ENCODE results near the gene CAMKK1. TPM values are rescaled to one million over a fixed set of nuclear protein-coding genes. Genes with fewer than 3 reads are reported as not detected.

The CAMKK1 gene
- total and polyA plus RNA-seq, 5 donors from 2014 or later: 0.09 to 3.2 (median 0.88) TPM

DNA sequence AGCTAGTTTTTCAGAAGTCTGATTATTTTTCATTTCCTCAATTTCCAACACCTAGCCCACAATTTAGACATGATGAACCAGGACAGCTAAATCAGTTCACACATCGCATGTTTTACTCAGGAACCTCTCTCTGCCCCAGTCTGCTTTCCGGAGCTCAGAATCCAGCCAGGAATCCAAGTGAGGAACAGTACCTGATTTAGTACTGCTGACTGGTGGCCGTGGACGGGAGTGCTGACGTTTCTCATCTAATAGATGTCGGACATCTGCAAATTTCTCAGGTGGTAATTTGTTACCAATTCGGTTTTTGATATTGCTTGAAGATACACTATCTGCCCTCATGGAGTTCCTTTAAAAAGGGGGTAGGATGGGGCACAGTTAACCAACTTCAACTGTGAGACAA, 76.9 kb downstream of the CAMKK1 start:
- Mint-ChIP-seq H3K27ac (no peak overlapping the region), H3K4me1 (peaks cover 0 to 5% (median 0%) of the 10 kb centered on the region in 4 donors), H3K9me3 (no peaks in the 10 kb centered on the region), H3K27me3 (no peaks in the 10 kb centered on the region), H3K36me3 (peaks cover 46% of the 10 kb centered on the region), H3K4me3 (no peak overlapping the region)
- Histone ChIP-seq H3K36me3 (ENCODE audit: control insufficient read depth, insufficient read depth, low read length) (peaks cover 87% of the 10 kb centered on the region), H3K27me3 (ENCODE audit: control insufficient read depth, insufficient read depth, low read length) (no peaks in the 10 kb centered on the region), H3K27ac (ENCODE audit: insufficient read depth, low read length, poor library complexity, severe bottlenecking) (no peak overlapping the region), H3K9me3 (ENCODE audit: control insufficient read depth in 2 of 2, low read length in 2 of 2) (no peaks in the 10 kb centered on the region), H3K4me3 (ENCODE audit: low read depth, low read length) (no peak overlapping the region), H3K4me1 (ENCODE audit: control insufficient read depth, insufficient read depth, low read length, poor library complexity, severe bottlenecking) (no peaks in the 10 kb centered on the region)
- ATAC-seq (ENCODE audit: low read depth in 2 of 2): no peak
- no peak for DNase-seq

DNA sequence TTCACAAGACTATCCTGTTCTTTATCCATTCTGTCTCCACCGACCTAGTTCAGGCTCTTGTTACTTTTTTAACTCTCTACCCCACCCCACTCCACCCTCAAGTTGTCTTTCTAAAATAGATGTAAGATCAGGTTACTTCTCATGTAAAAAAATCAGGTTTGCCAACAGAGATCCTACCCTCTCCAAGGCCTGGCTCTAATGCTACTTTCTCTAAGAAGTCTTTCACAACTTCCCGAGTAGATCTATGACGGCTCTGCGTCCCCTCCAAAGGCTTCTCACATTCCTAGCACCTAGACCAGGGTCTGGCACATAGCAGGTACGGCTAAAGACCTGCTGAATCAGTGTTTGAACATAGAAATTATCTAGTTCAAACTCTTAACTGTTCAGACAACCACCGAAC, 77.7 kb downstream of the CAMKK1 start:
- Mint-ChIP-seq H3K4me1 (peaks cover 0 to 5% (median 0%) of the 10 kb centered on the region in 4 donors), H3K9me3 (no peaks in the 10 kb centered on the region), H3K36me3 (peaks cover 42% of the 10 kb centered on the region), H3K4me3 (no peak overlapping the region), H3K27me3 (no peaks in the 10 kb centered on the region), H3K27ac (peak overlapping the region in 2 of 3 donors; percentile 7 to 62)
- Histone ChIP-seq H3K9me3 (ENCODE audit: control insufficient read depth in 2 of 2, low read length in 2 of 2) (no peaks in the 10 kb centered on the region), H3K4me3 (ENCODE audit: low read depth, low read length) (no peak overlapping the region), H3K4me1 (ENCODE audit: control insufficient read depth, insufficient read depth, low read length, poor library complexity, severe bottlenecking) (no peaks in the 10 kb centered on the region), H3K27ac (ENCODE audit: insufficient read depth, low read length, poor library complexity, severe bottlenecking) (no peak overlapping the region), H3K36me3 (ENCODE audit: control insufficient read depth, insufficient read depth, low read length) (peaks cover 86% of the 10 kb centered on the region), H3K27me3 (ENCODE audit: control insufficient read depth, insufficient read depth, low read length) (no peaks in the 10 kb centered on the region)
- DNase-seq (no peak), ATAC-seq (ENCODE audit: low read depth in 2 of 2) (no peak)

DNA sequence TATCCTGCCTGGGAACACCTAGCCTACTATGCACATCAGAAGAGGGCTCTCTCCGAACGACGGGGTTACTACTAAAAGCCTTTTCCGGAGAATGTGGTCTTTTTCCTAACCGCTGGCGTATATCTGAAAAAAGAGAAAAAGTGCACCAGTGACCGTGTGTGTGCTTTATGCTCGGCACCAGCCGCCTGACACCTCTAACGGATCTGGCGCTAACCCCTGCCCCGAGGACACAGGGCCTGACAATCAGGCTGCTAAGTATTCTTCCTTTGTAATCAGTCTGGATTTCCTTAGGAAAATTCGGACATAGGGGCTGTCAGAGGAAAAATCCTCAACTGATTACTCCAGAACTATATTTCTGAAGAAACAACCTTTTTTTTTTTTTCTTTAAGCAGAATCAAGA, 78.5 kb downstream of the CAMKK1 start:
- Histone ChIP-seq H3K4me1 (ENCODE audit: control insufficient read depth, insufficient read depth, low read length, poor library complexity, severe bottlenecking) (no peaks in the 10 kb centered on the region), H3K36me3 (ENCODE audit: control insufficient read depth, insufficient read depth, low read length) (peaks cover 81% of the 10 kb centered on the region), H3K27ac (ENCODE audit: insufficient read depth, low read length, poor library complexity, severe bottlenecking) (no peak overlapping the region), H3K27me3 (ENCODE audit: control insufficient read depth, insufficient read depth, low read length) (no peaks in the 10 kb centered on the region), H3K9me3 (ENCODE audit: control insufficient read depth in 2 of 2, low read length in 2 of 2) (no peaks in the 10 kb centered on the region), H3K4me3 (ENCODE audit: low read depth, low read length) (no peak overlapping the region)
- Mint-ChIP-seq H3K27me3 (no peaks in the 10 kb centered on the region), H3K4me1 (peaks cover 0 to 5% (median 0%) of the 10 kb centered on the region in 4 donors), H3K27ac (no peak overlapping the region), H3K36me3 (peaks cover 44% of the 10 kb centered on the region), H3K9me3 (no peaks in the 10 kb centered on the region), H3K4me3 (no peak overlapping the region)
- no peak for DNase-seq
- ATAC-seq (ENCODE audit: low read depth in 2 of 2): no peak

DNA sequence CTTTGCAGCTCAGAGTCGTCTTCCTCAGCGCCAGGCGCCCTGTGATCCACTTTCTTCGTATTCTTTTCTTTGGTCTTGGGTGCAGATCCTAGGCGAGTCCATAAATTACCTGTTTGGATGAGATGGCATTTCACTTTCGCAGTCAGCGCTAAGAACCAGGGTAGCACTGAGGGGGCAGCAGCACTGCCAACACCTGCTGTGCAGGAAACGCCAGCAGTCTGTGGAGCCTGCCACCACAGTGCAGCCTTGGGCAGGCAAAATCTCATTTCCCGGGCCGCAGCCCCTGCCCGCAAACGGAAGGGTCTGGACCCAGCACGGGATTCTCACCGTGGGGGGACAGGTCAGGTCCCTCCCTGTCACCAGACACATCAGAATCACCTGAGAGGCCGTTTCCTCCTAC, 79.7 kb downstream of the CAMKK1 start:
- Mint-ChIP-seq H3K4me3 (no peak overlapping the region), H3K4me1 (peaks cover 0 to 5% (median 0%) of the 10 kb centered on the region in 4 donors), H3K27me3 (no peaks in the 10 kb centered on the region), H3K27ac (peak overlapping the region in 1 of 3 donors; percentile 35), H3K36me3 (peaks cover 42% of the 10 kb centered on the region), H3K9me3 (no peaks in the 10 kb centered on the region)
- H3K9me3 ChIP-seq (ENCODE audit: control insufficient read depth in 2 of 2, low read length in 2 of 2): no peaks in the 10 kb centered on the region
- no peak for ATAC-seq (ENCODE audit: low read depth in 2 of 2)
- peaks cover 78% of the 10 kb centered on the region for H3K36me3 ChIP-seq (ENCODE audit: control insufficient read depth, insufficient read depth, low read length)
- no peak for DNase-seq
- H3K4me3 ChIP-seq (ENCODE audit: low read depth, low read length): no peak overlapping the region
- H3K4me1 ChIP-seq (ENCODE audit: control insufficient read depth, insufficient read depth, low read length, poor library complexity, severe bottlenecking): no peaks in the 10 kb centered on the region
- H3K27me3 ChIP-seq (ENCODE audit: control insufficient read depth, insufficient read depth, low read length): no peaks in the 10 kb centered on the region
- no peak overlapping the region for H3K27ac ChIP-seq (ENCODE audit: insufficient read depth, low read length, poor library complexity, severe bottlenecking)

DNA sequence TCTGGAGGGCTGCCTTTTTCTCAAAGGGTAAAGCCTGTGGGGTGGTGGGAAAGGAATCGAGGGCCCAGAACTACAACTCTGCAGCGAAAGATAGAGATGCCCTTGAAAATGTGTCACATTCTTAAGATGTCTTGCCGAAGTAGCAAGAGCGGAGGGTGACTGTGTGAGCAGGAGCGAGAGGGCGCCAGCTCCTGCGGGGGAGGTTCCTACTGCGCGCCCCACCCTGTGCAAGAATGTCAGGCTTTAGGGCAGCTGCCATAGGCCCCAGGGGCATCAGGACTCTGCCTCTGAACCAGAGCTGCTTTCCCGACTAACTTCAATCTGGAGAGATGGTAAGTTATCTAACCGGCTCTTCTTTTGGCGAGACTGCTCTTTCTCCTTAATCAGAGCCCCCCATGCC, 80.1 kb downstream of the CAMKK1 start:
- DNase-seq (no peak), ATAC-seq (ENCODE audit: low read depth in 2 of 2) (no peak)
- Histone ChIP-seq H3K9me3 (ENCODE audit: control insufficient read depth in 2 of 2, low read length in 2 of 2) (no peaks in the 10 kb centered on the region), H3K27me3 (ENCODE audit: control insufficient read depth, insufficient read depth, low read length) (no peaks in the 10 kb centered on the region), H3K4me3 (ENCODE audit: low read depth, low read length) (no peak overlapping the region), H3K4me1 (ENCODE audit: control insufficient read depth, insufficient read depth, low read length, poor library complexity, severe bottlenecking) (no peaks in the 10 kb centered on the region), H3K36me3 (ENCODE audit: control insufficient read depth, insufficient read depth, low read length) (peaks cover 74% of the 10 kb centered on the region), H3K27ac (ENCODE audit: insufficient read depth, low read length, poor library complexity, severe bottlenecking) (no peak overlapping the region)
- Mint-ChIP-seq H3K27me3 (no peaks in the 10 kb centered on the region), H3K4me3 (no peak overlapping the region), H3K9me3 (no peaks in the 10 kb centered on the region), H3K4me1 (peaks cover 0 to 5% (median 0%) of the 10 kb centered on the region in 4 donors), H3K36me3 (peaks cover 45% of the 10 kb centered on the region), H3K27ac (peak overlapping the region in 1 of 3 donors; percentile 35)

DNA sequence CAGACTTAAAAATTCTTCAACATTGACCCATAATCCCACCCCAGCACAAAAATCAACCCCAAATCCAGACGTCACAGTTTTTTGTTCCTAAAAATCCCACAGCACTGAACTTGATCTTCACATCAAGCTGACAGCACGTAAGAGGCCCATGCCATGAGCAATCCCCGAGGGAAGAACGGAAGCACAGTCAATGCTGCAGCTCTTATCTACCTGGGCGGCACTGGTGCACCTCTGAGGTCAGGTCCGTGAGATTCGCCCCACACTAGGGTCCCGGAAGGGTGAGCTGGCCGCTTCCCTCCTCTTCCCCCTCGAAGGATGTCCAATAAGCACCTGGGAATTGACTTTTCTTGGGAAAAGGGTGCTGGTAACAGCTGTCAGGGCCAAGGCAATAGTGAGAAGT, 80.6 kb downstream of the CAMKK1 start:
- no peak for DNase-seq
- Mint-ChIP-seq H3K4me3 (no peak overlapping the region), H3K4me1 (peaks cover 0 to 5% (median 0%) of the 10 kb centered on the region in 4 donors), H3K9me3 (no peaks in the 10 kb centered on the region), H3K27ac (peak overlapping the region in 1 of 3 donors; percentile 85), H3K36me3 (peaks cover 47% of the 10 kb centered on the region), H3K27me3 (no peaks in the 10 kb centered on the region)
- no peak for ATAC-seq (ENCODE audit: low read depth in 2 of 2)
- H3K4me3 ChIP-seq (ENCODE audit: low read depth, low read length): no peak overlapping the region
- H3K27ac ChIP-seq (ENCODE audit: insufficient read depth, low read length, poor library complexity, severe bottlenecking): no peak overlapping the region
- H3K36me3 ChIP-seq (ENCODE audit: control insufficient read depth, insufficient read depth, low read length): peaks cover 75% of the 10 kb centered on the region
- H3K27me3 ChIP-seq (ENCODE audit: control insufficient read depth, insufficient read depth, low read length): no peaks in the 10 kb centered on the region
- no peaks in the 10 kb centered on the region for H3K9me3 ChIP-seq (ENCODE audit: control insufficient read depth in 2 of 2, low read length in 2 of 2)
- no peaks in the 10 kb centered on the region for H3K4me1 ChIP-seq (ENCODE audit: control insufficient read depth, insufficient read depth, low read length, poor library complexity, severe bottlenecking)

Other genes starting within 250 kb of the CAMKK1 start
- gene TAX1BP3, start 224.5 kb downstream of the CAMKK1 start, total RNA-seq: 14.9 TPM
- 10 to 100 TPM; 33.2 to 43.6 (median 35.7) TPM for gene TAX1BP3, start 224.5 kb downstream of the CAMKK1 start, polyA plus RNA-seq
- 27.2 TPM for gene EMC6, start 224.2 kb downstream of the CAMKK1 start, total RNA-seq
- gene EMC6, start 224.2 kb downstream of the CAMKK1 start, polyA plus RNA-seq: 100 to 1,000 TPM; 112 to 125 (median 117) TPM
- 16.7 TPM for gene P2RX5, start 196.9 kb downstream of the CAMKK1 start, total RNA-seq
- 10 to 100 TPM; 11.8 to 21.0 (median 14.5) TPM for gene P2RX5, start 196.9 kb downstream of the CAMKK1 start, polyA plus RNA-seq
- gene HASPIN, start 169.2 kb downstream of the CAMKK1 start, total RNA-seq: 0.27 TPM
- under 1 TPM; 0.07 to 0.53 (median 0.34) TPM for gene HASPIN, start 169.2 kb downstream of the CAMKK1 start, polyA plus RNA-seq
- gene ITGAE, start 91.9 kb downstream of the CAMKK1 start, total RNA-seq: 14.2 TPM
- 10 to 100 TPM; 32.5 to 46.4 (median 38.9) TPM for gene ITGAE, start 91.9 kb downstream of the CAMKK1 start, polyA plus RNA-seq
- gene NCBP3, start 46.8 kb downstream of the CAMKK1 start, total RNA-seq: 46.0 TPM
- gene NCBP3, start 46.8 kb downstream of the CAMKK1 start, polyA plus RNA-seq: 10 to 100 TPM; 10.5 to 15.7 (median 12.2) TPM
- gene P2RX1, start 23.4 kb upstream of the CAMKK1 start, total RNA-seq: 2.3 TPM
- not detected for gene P2RX1, start 23.4 kb upstream of the CAMKK1 start, polyA plus RNA-seq
- gene ATP2A3, start 71.4 kb upstream of the CAMKK1 start, total RNA-seq: 306 TPM
- gene ATP2A3, start 71.4 kb upstream of the CAMKK1 start, polyA plus RNA-seq: 10 to 100 TPM; 33.5 to 49.2 (median 41.2) TPM
- 103 TPM for gene ZZEF1, start 250.0 kb upstream of the CAMKK1 start, total RNA-seq
- gene ZZEF1, start 250.0 kb upstream of the CAMKK1 start, polyA plus RNA-seq: 1 to 10 TPM; 4.6 to 7.2 (median 5.0) TPM